GM18526 (cell line): ENCODE results near the gene LRRC8E.

Experiments used
- POLR2A ChIP-seq: IDR thresholded peaks from 3 replicates; pipeline ENCODE4 v1.6.1; 2011; ENCODE audit not compliant: insufficient read length; ENCODE audit errors: extremely low read depth

LRRC8E gene

DNA sequence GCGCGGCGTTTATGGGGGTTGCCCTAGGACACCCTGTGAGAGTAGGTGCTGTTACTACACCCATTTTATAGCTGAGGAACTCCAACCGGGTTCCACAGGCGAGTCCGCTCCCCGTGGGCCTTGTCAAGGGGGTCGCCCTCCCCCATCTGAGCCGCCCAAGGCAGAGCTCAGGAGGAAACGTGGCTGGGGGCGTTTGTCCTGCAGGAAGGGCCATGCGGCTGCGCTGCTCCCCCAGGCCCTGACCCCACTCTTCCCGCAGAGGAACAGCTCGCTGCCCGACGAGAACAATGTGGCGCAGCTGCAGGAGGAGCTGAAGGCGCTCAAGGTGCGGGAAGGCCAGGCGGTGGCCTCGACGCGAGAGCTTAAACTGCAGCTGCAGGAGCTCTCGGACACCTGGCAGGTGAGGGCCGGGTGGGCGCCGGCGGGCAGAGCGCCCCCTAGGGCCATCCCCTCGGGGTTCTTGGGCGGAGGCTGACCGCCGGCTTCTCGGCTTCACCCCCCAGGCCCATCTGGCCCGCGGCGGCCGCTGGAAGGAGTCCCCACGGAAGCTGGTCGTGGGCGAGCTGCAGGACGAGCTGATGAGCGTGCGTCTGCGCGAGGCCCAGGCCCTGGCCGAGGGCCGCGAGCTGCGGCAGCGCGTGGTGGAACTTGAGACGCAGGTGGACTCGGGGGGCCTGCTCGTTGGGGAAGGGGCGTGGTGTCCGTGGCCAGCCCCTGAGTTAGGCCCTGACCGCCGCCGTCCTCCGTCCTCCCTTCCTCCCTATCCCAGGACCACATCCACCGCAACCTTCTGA is 26.5 kb upstream of the LRRC8E start:
- TF ChIP-seq POLR2A = no peak

DNA sequence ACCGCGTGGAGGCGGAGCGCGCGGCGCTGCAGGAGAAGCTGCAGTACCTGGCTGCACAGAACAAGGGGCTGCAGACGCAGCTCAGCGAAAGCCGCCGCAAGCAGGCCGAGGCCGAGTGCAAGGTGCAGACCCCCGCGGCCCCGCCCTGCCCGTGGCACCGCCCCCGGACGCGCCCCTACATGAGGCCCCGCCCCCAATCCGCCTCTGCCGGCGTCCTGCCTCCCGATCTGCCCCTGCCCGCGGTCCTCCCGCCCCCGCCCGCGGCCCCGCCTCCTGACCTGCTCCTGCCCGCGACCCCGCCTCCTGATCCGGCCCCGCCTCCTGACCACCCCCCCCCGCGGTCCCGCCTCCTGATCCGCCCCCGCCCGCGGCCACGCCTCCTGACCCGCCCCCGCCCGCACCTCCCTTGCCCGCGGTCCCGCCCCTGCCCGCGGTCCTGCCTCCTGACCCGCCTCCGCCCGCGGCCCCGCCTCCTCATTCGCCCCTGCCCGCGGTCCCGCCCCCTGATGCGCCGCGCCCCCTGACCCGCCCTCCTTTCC is 25.8 kb upstream of the LRRC8E start:
- no peak for TF ChIP-seq POLR2A

DNA sequence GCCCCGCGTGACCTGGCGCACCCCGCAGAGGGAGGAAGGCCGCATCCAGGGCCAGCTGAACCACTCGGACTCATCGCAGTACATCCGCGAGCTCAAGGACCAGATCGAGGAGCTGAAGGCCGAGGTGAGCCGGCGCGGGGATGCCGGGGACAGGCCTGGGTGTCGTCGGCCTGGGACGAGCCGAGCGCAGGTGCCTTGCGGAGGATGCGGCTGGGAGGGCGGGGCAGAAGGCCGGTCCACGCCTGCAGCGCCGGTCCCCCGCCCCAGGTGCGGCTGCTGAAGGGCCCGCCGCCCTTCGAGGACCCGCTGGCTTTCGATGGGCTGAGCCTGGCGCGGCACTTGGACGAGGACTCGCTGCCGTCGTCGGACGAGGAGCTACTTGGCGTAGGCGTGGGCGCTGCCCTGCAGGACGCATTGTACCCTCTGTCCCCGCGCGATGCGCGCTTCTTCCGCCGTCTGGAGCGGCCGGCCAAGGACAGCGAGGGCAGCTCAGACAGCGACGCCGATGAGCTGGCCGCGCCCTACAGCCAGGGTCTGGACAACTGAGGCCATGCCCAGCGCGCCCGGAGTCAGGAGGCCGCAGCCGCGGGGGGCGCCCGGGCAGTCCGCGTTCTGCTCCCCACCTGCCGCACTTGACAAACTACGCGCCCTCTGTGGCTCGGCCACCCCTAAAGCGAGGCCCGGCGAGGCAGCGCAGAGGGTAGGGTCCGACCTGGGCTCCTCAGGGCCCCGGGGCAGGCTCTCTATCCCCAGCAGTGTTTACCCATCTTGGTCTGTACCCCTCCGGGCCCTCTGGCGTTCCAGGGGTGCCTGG is 24.9 kb upstream of the LRRC8E start:
- no peak for TF ChIP-seq POLR2A

DNA sequence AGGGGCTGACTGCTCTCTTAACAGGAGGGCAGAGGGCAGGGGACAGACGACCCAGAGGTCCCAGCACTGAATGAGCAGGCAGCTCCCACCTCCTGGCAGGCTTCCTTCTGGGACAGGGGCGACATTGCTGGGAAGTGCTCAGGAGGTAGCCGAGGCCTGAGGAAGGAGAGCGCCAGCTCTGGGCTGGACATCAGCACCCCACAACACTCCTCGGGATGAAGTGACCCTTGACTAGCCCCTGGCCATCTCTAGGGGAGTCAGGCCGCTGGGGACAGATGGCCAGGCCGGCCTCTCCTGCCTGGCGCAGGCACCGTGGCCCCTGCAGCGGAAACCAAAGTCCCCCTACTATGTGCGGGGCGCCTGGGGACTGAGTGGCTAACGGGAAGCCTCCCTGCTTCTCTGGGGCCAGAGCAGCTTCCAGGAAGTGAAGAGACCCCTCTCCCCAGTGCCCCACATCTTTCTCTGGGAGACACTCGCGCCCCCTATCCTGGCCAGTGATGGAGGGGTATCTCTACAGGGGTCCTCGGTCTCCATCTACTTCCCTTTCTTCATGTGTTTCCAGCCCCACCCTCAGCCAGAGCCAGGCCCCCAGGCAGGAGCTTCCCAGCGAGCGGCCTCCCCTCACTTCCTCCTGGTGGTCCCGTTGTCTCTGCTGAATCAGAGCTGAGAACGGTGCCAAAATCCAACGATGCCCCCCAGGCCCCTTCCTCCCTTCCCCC is 24.2 kb upstream of the LRRC8E start:
- no peak for TF ChIP-seq POLR2A

DNA sequence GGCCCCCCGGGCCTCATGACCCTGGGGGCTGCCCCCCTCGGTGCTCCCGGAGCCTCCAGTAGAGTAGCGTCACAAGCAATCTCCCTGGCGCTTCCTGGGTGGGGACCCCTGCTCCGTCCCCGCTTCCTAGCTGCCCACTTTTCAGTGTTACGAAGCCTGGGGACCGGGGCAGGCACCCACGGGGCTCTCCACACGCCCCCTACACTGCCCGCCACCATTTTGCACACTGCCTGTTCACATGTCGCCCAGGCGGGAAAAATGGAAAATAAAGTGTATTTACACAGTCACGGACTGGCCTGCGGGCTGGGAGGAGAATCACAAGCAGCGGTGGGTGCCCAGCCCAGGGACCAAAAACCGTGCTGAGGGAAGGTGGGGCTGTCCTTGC is 23.6 kb upstream of the LRRC8E start:
- TF ChIP-seq POLR2A = no peak

DNA sequence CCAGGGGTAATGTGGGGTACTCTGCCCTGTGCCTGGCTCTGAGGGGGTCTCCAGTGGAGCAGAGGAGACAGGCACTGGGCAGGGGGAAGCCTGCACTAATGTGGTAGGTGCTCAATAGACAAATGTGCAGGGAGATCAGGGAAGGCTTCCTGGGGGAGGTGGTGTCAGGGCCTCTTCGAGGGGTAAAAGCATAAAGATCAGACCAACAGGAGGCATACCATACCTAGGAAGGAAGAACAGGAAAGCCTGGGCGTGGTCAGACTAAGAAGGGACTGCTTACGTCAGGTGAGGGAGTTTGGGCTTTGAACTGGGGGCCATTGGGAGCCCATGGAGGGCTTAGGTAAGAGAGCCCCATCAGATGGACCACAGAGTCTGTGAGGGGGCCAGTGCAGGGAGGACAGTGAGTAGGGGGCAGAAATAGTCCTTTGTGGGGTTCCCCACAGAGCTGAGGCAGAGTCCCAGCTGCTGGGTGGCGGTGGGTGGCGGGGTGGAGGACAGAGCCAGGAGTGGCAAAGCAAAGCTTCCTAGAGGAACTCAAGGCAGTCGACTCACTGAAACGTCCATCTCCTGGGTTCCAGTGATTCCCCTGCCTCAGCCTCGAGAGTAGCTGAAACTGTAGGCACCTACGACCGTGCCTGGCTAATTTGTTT is 22.9 kb upstream of the LRRC8E start:
- no peak for TF ChIP-seq POLR2A

DNA sequence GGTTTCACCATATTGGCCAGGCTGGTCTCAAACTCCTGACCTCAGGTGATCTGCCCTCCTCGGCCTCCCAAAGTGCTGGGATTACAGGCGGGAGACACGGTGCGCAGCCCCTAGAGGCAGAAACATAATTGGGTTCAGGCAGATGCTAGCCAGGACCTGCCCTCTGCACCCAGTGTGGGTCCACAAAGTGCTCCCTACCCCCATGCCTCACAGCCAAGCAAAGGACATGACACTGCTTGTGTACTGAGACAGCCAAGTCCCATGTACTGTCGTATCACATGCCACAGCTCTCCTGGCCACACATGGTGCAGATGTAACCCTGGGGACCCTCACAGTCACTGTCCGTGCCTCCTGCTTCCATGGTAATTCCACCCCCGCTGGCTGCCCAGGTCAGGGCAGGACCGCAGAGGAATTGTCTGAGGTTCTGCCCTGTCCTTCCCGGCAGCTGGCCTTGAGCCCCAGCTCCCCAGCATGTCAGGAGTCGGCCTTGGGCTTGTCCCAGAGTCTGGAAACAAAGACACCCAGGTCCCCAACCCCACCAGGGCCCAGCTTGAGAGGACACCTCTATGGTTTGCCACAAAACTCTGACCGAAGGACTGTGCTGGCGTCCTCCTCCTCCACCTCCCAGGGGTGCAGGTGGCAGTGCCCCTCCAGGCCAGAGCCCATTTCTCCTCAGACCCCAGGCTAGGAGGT is 21.8 kb upstream of the LRRC8E start:
- no peak for TF ChIP-seq POLR2A

DNA sequence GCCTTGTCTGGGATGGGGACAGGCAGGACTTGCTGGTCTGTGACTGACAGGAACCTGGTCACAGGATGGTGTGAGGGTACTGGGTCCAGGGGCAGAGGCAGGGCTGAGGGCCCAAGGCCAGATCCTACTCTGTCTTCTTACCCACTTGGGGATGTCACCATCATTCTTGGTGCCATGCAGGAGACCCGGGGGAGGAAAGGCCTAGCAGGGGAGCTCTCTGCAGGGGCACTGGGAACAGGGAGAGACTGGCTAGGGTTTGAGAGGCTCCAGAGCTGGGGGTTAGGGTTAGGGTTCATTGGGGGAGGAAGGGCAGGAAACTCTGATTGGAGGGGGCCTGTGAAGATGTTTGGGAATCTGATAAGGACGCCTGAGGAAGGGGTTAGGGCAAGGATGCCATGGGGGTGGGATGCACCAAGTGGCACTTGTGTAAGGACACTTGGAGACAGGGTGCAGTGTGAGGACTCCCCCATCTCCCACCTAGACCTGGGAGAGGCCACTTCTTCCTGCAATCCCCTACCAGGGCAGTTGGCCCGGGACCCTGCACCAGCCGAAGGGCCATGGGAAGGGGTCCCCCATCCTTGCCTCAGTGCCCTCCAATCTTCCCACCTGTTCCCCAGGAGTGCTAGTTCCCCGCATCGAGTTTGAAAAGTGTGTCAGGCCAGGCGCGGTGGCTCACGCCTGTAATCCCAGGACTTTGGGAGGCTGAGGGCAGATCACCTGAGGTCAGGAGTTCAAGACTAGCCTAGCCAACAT is 21.0 kb upstream of the LRRC8E start:
- TF ChIP-seq POLR2A = no peak

DNA sequence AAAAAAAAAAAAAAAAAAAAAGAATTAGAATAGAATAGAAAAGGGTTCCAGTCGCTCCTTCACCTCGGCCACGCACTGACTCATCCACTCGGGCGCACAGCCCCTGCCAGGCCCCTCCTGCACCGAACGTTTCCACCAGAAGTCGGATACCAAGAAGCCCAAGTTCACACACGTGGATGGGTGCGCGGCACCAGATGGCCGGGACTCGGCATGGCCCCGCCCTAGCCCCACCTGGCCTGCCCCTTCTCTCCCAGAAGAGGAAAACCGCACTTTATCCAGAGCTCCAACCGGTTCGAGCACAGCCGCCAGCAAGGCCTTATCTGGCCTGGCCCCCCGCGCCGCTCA is 20.0 kb upstream of the LRRC8E start:
- no peak for TF ChIP-seq POLR2A

DNA sequence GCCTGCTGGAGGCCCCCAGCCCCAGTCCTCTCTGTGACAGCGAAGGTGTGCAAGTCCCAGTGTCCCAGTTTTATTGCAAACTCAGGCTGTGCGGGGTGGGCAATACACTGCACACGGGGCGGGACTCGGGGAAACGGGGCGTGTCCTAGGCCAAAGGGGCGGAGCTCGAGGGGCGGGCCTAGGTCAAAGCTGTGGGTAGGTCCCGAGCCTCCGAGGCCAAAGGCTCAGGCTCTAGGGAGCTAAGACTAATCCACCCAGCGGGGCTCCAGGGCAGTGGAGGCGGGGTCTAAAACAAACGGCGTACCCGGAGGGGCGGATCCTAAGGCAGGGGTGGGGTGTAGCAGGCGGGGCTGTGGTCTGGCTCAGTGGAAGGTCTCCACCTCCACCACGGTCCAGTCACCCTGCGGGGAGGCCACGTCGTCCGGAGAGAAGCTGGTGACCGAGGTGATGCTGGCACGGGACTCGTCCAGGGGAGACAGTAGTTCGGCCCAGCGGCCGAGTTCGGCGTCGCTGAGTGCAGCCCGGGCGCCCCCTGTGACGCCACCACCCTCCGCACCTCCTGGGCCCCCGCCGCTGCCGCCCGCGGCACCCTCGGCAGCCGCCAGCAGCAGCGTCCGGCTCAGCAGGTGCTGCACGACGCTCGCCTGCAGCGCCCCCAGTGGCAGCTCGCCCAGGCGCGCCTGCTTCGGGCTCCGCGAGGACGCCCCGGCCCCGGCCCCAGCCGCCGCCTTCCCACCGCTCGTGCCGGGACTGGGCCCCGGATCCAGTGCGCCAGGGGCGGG is 19.4 kb upstream of the LRRC8E start:
- TF ChIP-seq POLR2A = no peak

DNA sequence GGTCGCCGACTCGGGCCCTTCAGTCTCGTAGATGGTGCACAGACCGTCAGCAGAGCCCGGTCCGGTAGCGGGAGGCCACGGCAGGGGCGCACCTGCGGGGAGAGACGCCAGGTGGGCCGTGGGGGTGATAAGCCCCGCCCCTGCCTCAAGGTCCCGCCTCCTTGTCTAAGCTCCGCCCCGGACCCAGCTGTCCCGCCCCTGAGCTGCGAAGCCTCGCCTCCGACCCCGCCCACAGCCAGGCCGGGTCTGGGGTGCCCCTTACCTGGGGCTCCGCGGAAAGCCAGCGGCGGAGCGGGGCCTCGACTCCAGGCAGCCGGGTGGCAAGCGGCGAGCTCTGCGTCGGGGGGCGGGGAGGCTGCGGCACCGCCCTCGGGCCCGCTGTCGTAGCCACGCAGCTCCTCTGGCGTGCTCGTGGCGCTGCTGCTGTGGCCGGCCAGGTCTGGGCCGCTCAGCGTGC is 18.8 kb upstream of the LRRC8E start:
- no peak for TF ChIP-seq POLR2A

DNA sequence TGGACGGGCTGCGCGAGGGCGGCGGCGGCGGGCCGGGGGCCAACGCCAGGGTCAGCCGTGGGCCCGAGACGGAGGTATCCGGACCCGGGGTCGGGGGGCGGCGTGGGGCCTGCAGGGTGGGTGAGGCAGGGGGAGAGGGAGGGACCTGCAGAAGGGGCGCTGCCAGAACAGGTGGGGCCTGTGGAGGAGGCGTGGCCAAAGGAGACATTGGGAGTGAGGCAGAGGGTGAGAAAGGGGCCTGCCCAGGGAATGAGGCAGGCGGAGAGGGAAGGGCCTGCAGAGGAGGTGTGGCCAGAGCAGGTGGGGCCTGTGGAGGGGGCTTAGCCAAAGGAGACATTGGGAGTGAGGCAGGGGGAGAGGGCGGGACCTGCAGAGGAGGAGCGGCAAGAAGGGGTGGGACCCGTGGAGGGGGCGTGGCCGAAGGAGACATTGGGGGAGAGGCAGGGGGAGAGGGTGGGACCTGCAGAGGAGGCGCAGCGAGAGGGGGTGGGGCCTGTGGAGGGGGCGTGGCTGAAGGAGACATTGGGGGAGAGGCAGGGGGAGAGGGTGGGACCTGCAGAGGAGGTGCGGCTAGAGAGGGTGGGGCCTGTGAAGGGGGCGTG is 18.3 kb upstream of the LRRC8E start:
- TF ChIP-seq POLR2A = no peak
